HG03378 (cell line): ENCODE results near the gene UBQLN1.
"Not testable (repeated sequence)": the region's sequence is repeated elsewhere in the genome, so short reads cannot be mapped to it uniquely, and the experiment has no call there.

ENCODE experiments used
- ATAC-seq: cut with Tn5 transposase; IDR thresholded peaks from one replicate; pipeline ENCODE4 v1.9.1; 2021; ENCODE audit warnings: mild to moderate bottlenecking, moderate library complexity; ENCODE audit not compliant: unreplicated experiment

UBQLN1 gene

GRCh38 chr9:83637389-83637788 is 70.4 kb downstream of the UBQLN1 start:
- ATAC-seq: no peak

GRCh38 chr9:83636813-83637212 is 70.9 kb downstream of the UBQLN1 start:
- no peak for ATAC-seq

GRCh38 chr9:83633676-83634075 is 74.1 kb downstream of the UBQLN1 start:
- no peak for ATAC-seq

GRCh38 chr9:83633255-83633654 is 74.5 kb downstream of the UBQLN1 start:
- peak; percentile 50 for ATAC-seq

- ATAC-seq: no peak
Measured at GRCh38 chr9:83630938-83631457, 76.8 kb downstream of the UBQLN1 start.

- no peak for ATAC-seq
Measured at GRCh38 chr9:83629433-83630104, 78.2 kb downstream of the UBQLN1 start.

GRCh38 chr9:83628540-83628939 is 79.2 kb downstream of the UBQLN1 start:
- ATAC-seq: no peak

GRCh38 chr9:83625178-83625577 is 82.6 kb downstream of the UBQLN1 start:
- ATAC-seq: no peak

GRCh38 chr9:83623679-83624076 is 84.1 kb downstream of the UBQLN1 start:
- ATAC-seq: peak; percentile 35

- ATAC-seq: peak; percentile 61
Measured at GRCh38 chr9:83622939-83623678, 84.6 kb downstream of the UBQLN1 start, which contains the start of gene IDNK. IDNK (plus strand) TSS chr9:83623143; CDS start chr9:83623172, 29 bp downstream.

- peak; percentile 15 for ATAC-seq
Measured at GRCh38 chr9:83622433-83622938, 85.3 kb downstream of the UBQLN1 start.

GRCh38 chr9:83620841-83621636 is 86.7 kb downstream of the UBQLN1 start:
- peak; percentile 38 for ATAC-seq

GRCh38 chr9:83617299-83617698 is 90.5 kb downstream of the UBQLN1 start:
- ATAC-seq: no peak

- not testable (repeated sequence) for ATAC-seq
Measured at GRCh38 chr9:83613298-83613697, 94.5 kb downstream of the UBQLN1 start.
